ENCODE results near the gene DLGAP5. TPM values are rescaled to one million over a fixed set of nuclear protein-coding genes. Genes with fewer than 3 reads are reported as not detected.
A peak's percentile ranks its signal among the peaks of the same experiment; 100 is the strongest.

Gene DLGAP5
- total and polyA plus RNA-seq, 7 donors, result 0.03 to 0.29 (median 0.08) TPM; not detected in 3

- peak; percentile 60 to 88 (median 84) for ATAC-seq
- DNase-seq, result peak; percentile 78 to 87
Observed at GRCh38 chr14:55102141-55102621, 89.2 kb downstream of the DLGAP5 start.

GRCh38 chr14:55101698-55102097 lies 89.7 kb downstream of the DLGAP5 start:
- Histone ChIP-seq H3K4me3 (no peak overlapping the region), H3K27me3 (ENCODE audit: insufficient read depth in 3 of 3, low read length in 2 of 3) (no peaks in the 10 kb centered on the region), H3K4me1 (peaks cover 21% of the 10 kb centered on the region), H3K36me3 (ENCODE audit: insufficient read depth in 1 of 2, low read depth in 1 of 2) (no peaks in the 10 kb centered on the region), H3K9me3 (no peaks in the 10 kb centered on the region), H3K27ac (peak overlapping the region; percentile 81)
- no peak for TF ChIP-seq CTCF (IDR thresholded peaks at IDR 0.05)
- WGBS, 3 donors, result 87 to 96% (median 89%) methylated on average over 5 of the region's 5 CpGs
- DNase-seq, result no peak
- intact Hi-C loops (cut with DNase I), result no loop called here
- ATAC-seq, result no peak

More at GRCh38 chr14:55102141-55102621, 89.2 kb downstream of the DLGAP5 start:
- WGBS, 3 donors, result 13 to 22% (median 15%) methylated on average over 7 of the region's 7 CpGs
- Histone ChIP-seq H3K4me3 (no peak overlapping the region), H3K27ac (peak overlapping the region; percentile 81), H3K27me3 (ENCODE audit: insufficient read depth in 3 of 3, low read length in 2 of 3) (no peaks in the 10 kb centered on the region), H3K9me3 (no peaks in the 10 kb centered on the region), H3K36me3 (ENCODE audit: insufficient read depth in 1 of 2, low read depth in 1 of 2) (no peaks in the 10 kb centered on the region), H3K4me1 (peaks cover 23% of the 10 kb centered on the region)
- intact Hi-C loops (cut with DNase I), result no loop called here
- TF ChIP-seq CTCF (IDR thresholded peaks at IDR 0.05), result no peak

- H3K4me1 ChIP-seq, result peaks cover 21% of the 10 kb centered on the region
- no peaks in the 10 kb centered on the region for H3K36me3 ChIP-seq (ENCODE audit: insufficient read depth in 1 of 2, low read depth in 1 of 2)
- DNase-seq (no peak), ATAC-seq (peak in 1 of 4 donors; percentile 13)
- intact Hi-C loops (cut with DNase I), result loop anchor here (5.0 to 10.0 kb wide), 2 partner anchors 58 to 325 kb away; no protein-coding TSS in a partner anchor
- no peaks in the 10 kb centered on the region for H3K9me3 ChIP-seq
- 40 to 61% (median 41%) methylated on average over 2 of the region's 2 CpGs for WGBS, 3 donors
- TF ChIP-seq CTCF (IDR thresholded peaks at IDR 0.05), result no peak
- H3K27me3 ChIP-seq (ENCODE audit: insufficient read depth in 3 of 3, low read length in 2 of 3), result no peaks in the 10 kb centered on the region
- H3K4me3 ChIP-seq, result no peak overlapping the region
- H3K27ac ChIP-seq, result no peak overlapping the region
Observed at GRCh38 chr14:55099756-55100155, 91.6 kb downstream of the DLGAP5 start.

GRCh38 chr14:55098561-55098898 lies 92.9 kb downstream of the DLGAP5 start:
- Histone ChIP-seq H3K4me3 (no peak overlapping the region), H3K27me3 (ENCODE audit: insufficient read depth in 3 of 3, low read length in 2 of 3) (no peaks in the 10 kb centered on the region), H3K9me3 (no peaks in the 10 kb centered on the region), H3K27ac (no peak overlapping the region), H3K36me3 (ENCODE audit: insufficient read depth in 1 of 2, low read depth in 1 of 2) (no peaks in the 10 kb centered on the region), H3K4me1 (peaks cover 14% of the 10 kb centered on the region)
- ATAC-seq, result no peak
- no peak for TF ChIP-seq CTCF (IDR thresholded peaks at IDR 0.05)
- intact Hi-C loops (cut with DNase I), result loop anchor here (5.0 to 10.0 kb wide), 2 partner anchors 59 to 326 kb away; no protein-coding TSS in a partner anchor
- WGBS, 3 donors, result 100% methylated on average over 1 of the region's 1 CpG
- DNase-seq, result no peak

Other genes starting within 250 kb of the DLGAP5 start
- gene WDHD1, start 164.5 kb downstream of the DLGAP5 start, total RNA-seq, result 1 to 10 TPM in 2 of 4 donors, under 1 TPM in 2; 0.86 to 2.0 (median 0.99) TPM
- 1 to 10 TPM in 1 of 3 donors, under 1 TPM in 2; 0.55 to 1.2 (median 0.95) TPM for gene WDHD1, start 164.5 kb downstream of the DLGAP5 start, polyA plus RNA-seq
- 10 to 100 TPM in 3 of 4 donors, 1 to 10 TPM in 1; 9.7 to 17.0 (median 13.2) TPM for gene SOCS4, start 164.3 kb downstream of the DLGAP5 start, total RNA-seq
- 10 to 100 TPM in 1 of 3 donors, 1 to 10 TPM in 2; 4.1 to 23.7 (median 6.1) TPM for gene SOCS4, start 164.3 kb downstream of the DLGAP5 start, polyA plus RNA-seq
- 10 to 100 TPM; 34.1 to 60.1 (median 56.3) TPM for gene MAPK1IP1L, start 139.9 kb downstream of the DLGAP5 start, total RNA-seq
- gene MAPK1IP1L, start 139.9 kb downstream of the DLGAP5 start, polyA plus RNA-seq, result 10 to 100 TPM; 17.6 to 46.2 (median 33.5) TPM
- gene LGALS3, start 62.3 kb downstream of the DLGAP5 start, total RNA-seq, result 10 to 100 TPM; 27.7 to 44.7 (median 38.4) TPM
- gene LGALS3, start 62.3 kb downstream of the DLGAP5 start, polyA plus RNA-seq, result 10 to 100 TPM; 45.2 to 71.4 (median 48.6) TPM
- 10 to 100 TPM; 22.6 to 57.4 (median 31.0) TPM for gene FBXO34, start 79.8 kb upstream of the DLGAP5 start, total RNA-seq
- 10 to 100 TPM in 2 of 3 donors, 1 to 10 TPM in 1; 6.1 to 25.8 (median 23.3) TPM for gene FBXO34, start 79.8 kb upstream of the DLGAP5 start, polyA plus RNA-seq
- gene ATG14, start 220.2 kb upstream of the DLGAP5 start, total RNA-seq, result 10 to 100 TPM in 2 of 4 donors, 1 to 10 TPM in 2; 7.4 to 15.1 (median 11.0) TPM
- 10 to 100 TPM in 1 of 3 donors, 1 to 10 TPM in 2; 4.3 to 13.9 (median 7.9) TPM for gene ATG14, start 220.2 kb upstream of the DLGAP5 start, polyA plus RNA-seq
- gene TBPL2, start 249.0 kb upstream of the DLGAP5 start, total RNA-seq, result not detected
- not detected for gene TBPL2, start 249.0 kb upstream of the DLGAP5 start, polyA plus RNA-seq

Measured in psoas muscle (tissue), 8 donors.